22Rv1 (cell line): ENCODE results near the gene LGR6.
"Not testable (repeated sequence)": the region's sequence is repeated elsewhere in the genome, so short reads cannot be mapped to it uniquely, and the experiment has no call there.

ENCODE experiments used
- CTCF ChIP-seq: fragments of 450-650 bp; IDR thresholded peaks from 2 replicates; pipeline ENCODE4 v1.5.1; 2017; ENCODE audit warnings: mild to moderate bottlenecking
- ZFX ChIP-seq: fragments of 450-650 bp; IDR thresholded peaks from 2 replicates; pipeline ENCODE4 v1.6.1; 2017; ENCODE audit warnings: antibody characterized with exemption, borderline replicate concordance

- not testable (repeated sequence) for TF ChIP-seq CTCF, ZFX
Measured at GRCh38 chr1:202180751-202181139, 12.9 kb upstream of the LGR6 start.
